GF-D8 (cell line): ENCODE data around the gene CARD6.
"Not testable (repeated sequence)": the region's sequence is repeated elsewhere in the genome, so short reads cannot be mapped to it uniquely, and the experiment has no call there.

Experiments used
- DNase-seq: peaks from one replicate; lab custom pipeline; 2025; lab: John Stamatoyannopoulos, UW

Gene CARD6

GRCh38 chr5:40841068-40841805 is at the start of gene CARD6:
Gene CARD6 (plus strand): TSS chr5:40841367. CDS start chr5:40841383, 16 bp downstream.
- peak; percentile 33 for DNase-seq

- DNase-seq, result no peak
Observed at GRCh38 chr5:40791715-40792139, 49.4 kb upstream of the CARD6 start.

- not testable (repeated sequence) for DNase-seq
Observed at GRCh38 chr5:40792691-40793090, 48.5 kb upstream of the CARD6 start.

GRCh38 chr5:40794340-40794739 is 46.8 kb upstream of the CARD6 start:
- not testable (repeated sequence) for DNase-seq

- not testable (repeated sequence) for DNase-seq
Observed at GRCh38 chr5:40794877-40795276, 46.3 kb upstream of the CARD6 start.

GRCh38 chr5:40796487-40796889 is 44.7 kb upstream of the CARD6 start:
- peak; percentile 53 for DNase-seq

GRCh38 chr5:40797273-40798011 is 43.7 kb upstream of the CARD6 start:
- peak; percentile 87 for DNase-seq

GRCh38 chr5:40798012-40798800 is 43.0 kb upstream of the CARD6 start, which contains the start of gene PRKAA1:
Gene PRKAA1 (minus strand): TSS chr5:40798374. CDS start chr5:40798189, 185 bp downstream.
- peak; percentile 72 for DNase-seq

- no peak for DNase-seq
Observed at GRCh38 chr5:40798801-40799210, 42.4 kb upstream of the CARD6 start.

- no peak for DNase-seq
Observed at GRCh38 chr5:40799258-40799657, 41.9 kb upstream of the CARD6 start.

- DNase-seq, result no peak
Observed at GRCh38 chr5:40801771-40802562, 39.2 kb upstream of the CARD6 start.

- DNase-seq, result no peak
Observed at GRCh38 chr5:40812125-40812524, 29.0 kb upstream of the CARD6 start.

GRCh38 chr5:40813698-40814281 is 27.4 kb upstream of the CARD6 start:
- DNase-seq, result no peak

- no peak for DNase-seq
Observed at GRCh38 chr5:40823459-40823858, 17.7 kb upstream of the CARD6 start.

- not testable (repeated sequence) for DNase-seq
Observed at GRCh38 chr5:40825461-40826043, 15.6 kb upstream of the CARD6 start.

GRCh38 chr5:40826489-40827187 is 14.5 kb upstream of the CARD6 start:
- DNase-seq, result no peak

GRCh38 chr5:40827188-40827977 is 13.8 kb upstream of the CARD6 start:
- DNase-seq, result no peak

- DNase-seq, result no peak
Observed at GRCh38 chr5:40828021-40828631, 13.0 kb upstream of the CARD6 start.
